GM18520 (cell line): ENCODE measurements around the gene ABLIM1.
A peak's percentile ranks its signal among the peaks of the same experiment; 100 is the strongest.

ENCODE experiments used
- ATAC-seq: cut with Tn5 transposase; IDR thresholded peaks from one replicate; pipeline ENCODE4 v1.9.1; 2021; ENCODE audit not compliant: unreplicated experiment

ABLIM1 gene

GRCh38 chr10:114498413-114499111, 159.5 kb downstream of the ABLIM1 start:
- ATAC-seq, result peak; percentile 49

- ATAC-seq, result no peak
These were observed 162.8 kb downstream of the ABLIM1 start for GRCh38 chr10:114495303-114495702.

DNA sequence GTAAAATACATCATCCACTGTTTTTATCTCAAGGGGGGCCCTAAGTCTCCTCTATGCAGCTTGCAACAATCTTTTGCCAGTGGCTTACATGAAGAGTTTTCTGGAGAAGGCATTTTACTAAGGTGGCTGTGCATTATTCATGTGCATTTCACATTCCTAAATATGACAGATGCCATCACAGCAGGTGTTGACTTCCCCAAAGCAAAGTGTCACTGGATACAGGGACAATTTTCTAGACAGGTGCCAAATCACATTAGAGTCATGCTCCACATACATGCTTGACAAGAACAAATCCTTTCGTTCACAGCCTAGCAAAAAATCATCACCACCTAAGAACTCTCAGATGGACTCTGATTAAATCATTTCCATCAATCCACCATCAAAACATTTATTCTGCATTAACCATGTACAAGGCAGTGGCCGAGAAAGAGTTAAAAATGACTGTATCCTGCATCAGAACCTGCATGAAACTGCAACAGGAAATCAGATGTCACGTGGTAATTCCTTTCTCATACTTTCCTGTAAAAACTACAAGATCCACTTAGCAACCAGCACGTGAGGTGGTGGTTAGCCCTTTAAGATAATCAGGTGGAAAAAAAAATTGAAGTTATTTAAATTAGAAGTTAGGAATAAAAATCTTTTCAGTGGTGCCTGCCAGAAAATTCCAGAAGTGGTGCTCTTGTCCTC, 165.6 kb downstream of the ABLIM1 start:
- ATAC-seq, result no peak

GRCh38 chr10:114491933-114492332, 166.1 kb downstream of the ABLIM1 start:
- ATAC-seq, result no peak

- ATAC-seq, result no peak
These were observed 166.7 kb downstream of the ABLIM1 start for GRCh38 chr10:114491419-114491818.

GRCh38 chr10:114489521-114490310, 168.4 kb downstream of the ABLIM1 start:
- no peak for ATAC-seq

DNA sequence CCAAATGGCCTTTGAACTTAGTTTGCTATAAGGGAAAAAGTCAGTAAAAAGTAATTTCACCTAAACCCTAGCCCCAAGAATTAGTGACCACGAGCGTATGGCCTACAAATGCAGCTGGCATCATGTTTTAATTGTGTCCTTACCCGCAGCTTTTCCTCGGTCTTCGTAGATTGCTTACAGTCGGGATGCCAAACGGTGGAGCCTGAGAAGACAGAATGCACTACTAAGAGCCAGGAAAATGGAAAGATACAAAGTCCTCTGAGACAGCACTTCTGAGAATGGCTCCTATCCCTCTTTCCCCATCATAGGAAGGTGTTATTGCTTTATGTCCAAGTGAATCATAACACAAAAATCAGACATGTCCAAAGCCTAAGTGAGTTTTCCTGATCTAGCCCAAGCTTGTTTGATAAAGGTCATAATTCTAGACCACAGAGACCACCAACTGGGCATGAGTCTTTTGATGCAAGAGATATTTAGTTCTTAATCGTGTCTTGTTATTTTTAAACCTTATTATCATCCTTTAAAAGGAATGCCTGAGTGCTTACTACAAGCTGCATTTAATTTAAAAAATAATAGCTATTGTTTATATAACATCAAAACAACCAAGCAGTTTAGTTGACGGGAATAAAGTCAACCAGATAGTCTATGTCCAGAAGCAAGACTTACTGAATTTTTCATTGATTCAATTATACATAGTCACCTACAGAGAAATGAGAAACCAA, 170.1 kb downstream of the ABLIM1 start:
- ATAC-seq, result no peak

- no peak for ATAC-seq
These were observed 170.9 kb downstream of the ABLIM1 start for GRCh38 chr10:114486938-114487814.

GRCh38 chr10:114485696-114486400, 172.2 kb downstream of the ABLIM1 start:
- no peak for ATAC-seq

GRCh38 chr10:114483575-114483974, 174.5 kb downstream of the ABLIM1 start:
- no peak for ATAC-seq

DNA sequence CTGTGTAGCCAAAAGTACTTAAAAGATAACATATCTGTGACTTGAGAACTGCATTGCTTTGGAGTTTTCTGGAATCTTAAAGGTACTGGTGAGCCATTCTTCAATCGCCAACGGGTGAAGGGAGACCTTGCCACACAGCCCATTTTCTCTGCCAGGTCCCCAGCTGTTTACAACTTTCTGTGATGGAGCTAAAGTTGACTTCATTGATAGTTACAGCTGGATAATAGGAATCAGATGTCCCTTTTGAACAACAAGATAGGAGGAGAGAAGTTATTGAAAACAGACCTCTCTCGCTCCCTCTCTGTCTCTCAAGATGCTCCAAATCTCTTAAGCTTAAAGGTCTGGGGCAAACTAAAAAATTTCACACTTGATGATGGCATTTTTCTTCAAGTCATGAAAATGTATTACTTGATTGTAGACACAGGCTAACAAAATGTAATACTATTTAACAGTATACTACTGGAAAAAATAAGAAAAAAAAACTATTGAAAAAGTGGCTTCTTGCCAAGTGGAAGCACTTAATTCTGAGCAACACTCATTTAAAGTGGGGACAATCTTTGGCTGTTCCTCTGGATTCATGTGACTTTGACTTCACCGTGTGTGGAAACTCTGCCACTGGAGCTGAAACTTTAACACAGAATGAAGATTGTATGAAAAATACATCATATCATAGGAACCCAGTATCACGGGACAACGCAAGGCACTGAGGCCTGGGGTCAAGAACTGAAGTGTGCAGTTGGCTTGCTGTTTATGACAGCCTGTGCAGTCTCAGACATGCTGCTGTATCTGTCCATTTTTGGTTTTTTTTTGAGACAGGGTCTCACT, 175.4 kb downstream of the ABLIM1 start:
- ATAC-seq, result no peak

DNA sequence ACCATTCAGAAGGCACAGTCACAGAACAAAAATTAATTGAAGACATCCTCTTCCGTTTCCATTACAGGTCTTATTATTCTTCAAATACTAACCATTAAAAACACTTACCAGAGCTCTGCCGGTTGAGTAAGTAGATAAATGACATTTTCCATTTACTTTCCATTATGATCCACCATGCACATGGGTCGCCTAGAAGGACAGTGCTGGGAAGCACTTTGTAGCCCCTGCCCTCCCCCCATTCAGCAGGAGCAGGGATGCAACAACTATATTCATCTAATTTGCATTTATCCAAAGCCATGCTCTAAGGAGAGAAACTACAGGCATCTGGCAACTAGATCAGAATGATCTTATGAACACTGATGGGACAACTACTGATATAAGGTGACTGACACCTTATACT, 177.0 kb downstream of the ABLIM1 start:
- no peak for ATAC-seq

DNA sequence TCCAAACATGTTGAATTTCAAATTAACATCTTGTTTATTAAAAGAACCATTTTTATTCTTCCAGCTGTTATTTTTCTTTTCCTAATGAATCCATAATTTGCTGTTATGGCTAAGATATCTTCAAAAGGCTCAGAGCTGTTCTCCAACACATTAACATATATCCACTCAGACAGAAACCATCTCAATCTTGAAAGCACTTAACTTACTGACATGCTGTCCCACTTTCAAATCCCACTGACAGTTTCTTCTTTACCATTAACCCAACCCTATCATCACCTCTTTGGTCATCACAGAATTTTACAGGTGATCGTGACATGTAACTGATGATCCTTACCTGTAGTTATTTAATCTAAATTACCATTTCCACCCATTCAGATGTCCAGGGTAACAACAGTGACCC, 178.2 kb downstream of the ABLIM1 start:
- ATAC-seq, result no peak

GRCh38 chr10:114479307-114479706, 178.8 kb downstream of the ABLIM1 start:
- ATAC-seq, result no peak

DNA sequence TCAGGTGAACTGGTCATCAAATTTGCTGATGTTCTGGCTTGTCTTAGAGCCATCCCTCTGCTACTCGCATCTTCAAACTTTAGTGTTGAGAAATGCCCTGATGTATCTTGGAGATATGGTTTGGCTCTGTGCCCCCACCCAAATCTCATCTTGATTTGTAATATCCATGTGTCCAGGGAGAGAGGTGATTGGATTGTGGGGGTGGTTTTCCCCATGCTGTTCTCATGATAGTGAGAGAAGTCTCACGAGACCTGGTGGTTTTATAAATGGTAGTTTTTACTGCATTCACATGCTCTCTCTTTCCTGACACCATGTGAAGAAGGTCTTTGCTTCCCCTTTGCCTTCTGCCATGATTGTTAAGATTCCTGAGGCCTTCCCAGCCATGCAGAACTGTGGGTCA, 179.8 kb downstream of the ABLIM1 start:
- no peak for ATAC-seq

DNA sequence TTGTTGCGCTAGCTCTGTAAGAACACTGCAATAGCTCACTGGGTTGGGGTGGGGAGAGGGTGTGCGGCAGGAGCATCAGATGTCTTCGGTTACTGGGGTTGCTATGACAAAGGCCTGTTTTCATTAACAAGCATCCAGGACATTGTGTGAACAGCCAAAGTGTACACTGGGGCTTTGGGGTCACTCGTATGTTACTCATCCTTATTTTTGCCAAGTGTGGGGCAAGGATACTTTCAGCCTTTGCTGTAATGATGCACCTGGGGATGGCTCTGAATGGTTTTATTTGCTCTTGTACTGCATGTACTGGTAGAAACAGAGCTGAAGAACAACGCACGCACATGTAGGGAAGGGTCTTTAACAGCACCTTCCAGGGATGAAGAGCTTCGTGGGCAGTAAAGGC, 180.8 kb downstream of the ABLIM1 start:
- no peak for ATAC-seq

- no peak for ATAC-seq
These were observed 183.1 kb downstream of the ABLIM1 start for GRCh38 chr10:114474989-114475388.

DNA sequence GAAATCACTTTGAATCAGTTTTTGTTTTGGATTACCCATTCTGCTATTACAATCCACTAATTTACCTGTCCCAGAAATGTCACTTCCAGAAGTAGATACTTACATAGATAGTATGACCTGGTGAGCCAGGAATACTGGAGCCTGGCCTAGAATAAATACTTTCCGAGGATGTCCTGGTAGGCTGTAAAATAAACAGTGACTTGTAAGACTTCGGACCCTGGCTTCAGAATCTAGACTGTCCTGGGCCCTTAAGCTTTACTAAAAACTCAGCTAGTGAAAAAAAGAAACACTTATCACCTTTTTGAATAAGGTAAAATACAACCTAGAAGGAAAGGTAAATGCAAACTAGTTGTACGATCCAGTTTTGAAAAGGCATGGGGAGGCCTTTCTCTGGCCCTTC, 184.3 kb downstream of the ABLIM1 start:
- no peak for ATAC-seq

DNA sequence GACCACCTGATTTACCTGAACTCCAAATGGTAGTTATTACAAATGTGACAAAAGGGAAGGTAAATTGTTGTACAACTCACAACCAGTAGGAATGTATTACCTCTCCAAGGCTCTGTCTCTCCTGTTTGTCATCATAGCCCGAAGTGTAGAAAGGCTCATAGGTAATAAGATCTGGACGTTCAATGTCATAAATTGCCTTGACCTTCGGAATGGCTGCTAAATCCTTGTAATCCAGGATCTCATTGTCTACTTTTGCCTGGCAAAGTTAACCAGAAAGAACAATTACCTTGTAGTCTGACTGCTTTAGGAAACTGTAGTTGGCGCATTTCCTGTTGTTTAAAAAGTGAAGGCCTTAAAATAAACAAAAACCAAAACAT, 185.2 kb downstream of the ABLIM1 start:
- no peak for ATAC-seq
